ENCODE results near the gene SLC35F3. TPM values are rescaled to one million over a fixed set of nuclear protein-coding genes. Genes with fewer than 3 reads are reported as not detected.

Gene SLC35F3
- polyA plus RNA-seq, 1 of the 3 experiments (the other 2 are of a cell fraction), result 0.87 TPM

DNA sequence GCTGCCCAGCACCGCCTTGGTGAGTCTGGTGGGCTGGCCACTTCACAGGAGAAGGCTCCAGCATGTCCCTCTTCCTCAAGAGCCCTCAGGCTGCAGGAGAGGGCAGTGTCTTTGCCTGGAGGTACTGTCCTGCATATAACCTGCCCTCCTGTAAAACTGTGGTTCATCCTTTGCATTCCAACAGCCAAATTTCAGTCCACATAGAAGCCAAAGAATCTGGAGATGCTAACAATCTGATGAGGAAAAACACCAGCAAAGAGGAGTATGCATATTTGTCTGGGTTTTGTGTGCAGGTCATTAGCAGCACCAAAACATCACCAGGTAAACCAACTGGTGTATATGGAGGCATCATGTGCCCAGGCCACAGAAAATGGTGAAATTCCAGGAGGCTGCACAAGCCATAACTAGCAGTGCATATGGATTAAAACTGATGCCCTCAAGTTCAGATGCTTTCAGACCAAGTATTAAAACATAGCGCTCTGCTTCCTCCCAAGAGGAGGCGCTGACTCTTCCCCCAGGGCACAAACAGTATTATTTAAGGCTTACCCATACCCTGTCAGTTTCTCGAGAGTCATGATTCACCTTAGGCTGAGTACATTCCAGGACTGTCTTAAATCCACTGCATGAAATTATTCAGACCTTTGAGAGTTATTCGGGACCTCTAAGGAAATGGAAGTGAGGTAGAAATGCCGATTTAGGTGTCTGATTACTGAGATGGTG lies 318.2 kb downstream of the SLC35F3 start:
- TF ChIP-seq RAD21 (IDR thresholded peaks at IDR 0.05; ENCODE audit: low read length) (no peak), MEF2A (IDR thresholded peaks at IDR 0.05; ENCODE audit: borderline replicate concordance, low read depth) (no peak), JUND (IDR thresholded peaks at IDR 0.05) (no peak), FOXJ3 (CRISPR knock-in tag; IDR thresholded peaks at IDR 0.05) (no peak), MXI1 (IDR thresholded peaks at IDR 0.05; ENCODE audit: low read depth, low read length) (no peak), TAF1 (IDR thresholded peaks at IDR 0.05; ENCODE audit: borderline replicate concordance, low read depth, low read length) (no peak), TCF12 (IDR thresholded peaks at IDR 0.05) (no peak), EZH2phosphoT487 (IDR thresholded peaks at IDR 0.05; ENCODE audit: borderline replicate concordance, low read depth) (no peak), FOSL2 (IDR thresholded peaks at IDR 0.05; ENCODE audit: borderline replicate concordance, low read depth) (no peak), RCOR1 (IDR thresholded peaks at IDR 0.05; ENCODE audit: low read length) (no peak), FOXM1 (IDR thresholded peaks at IDR 0.05; ENCODE audit: low read depth) (no peak), POLR2AphosphoS5 (IDR thresholded peaks at IDR 0.05; ENCODE audit: low read depth, low read length) (no peak), GABPA (IDR thresholded peaks at IDR 0.05; ENCODE audit: low read depth) (no peak)
- TF ChIP-seq, protein P1, sequence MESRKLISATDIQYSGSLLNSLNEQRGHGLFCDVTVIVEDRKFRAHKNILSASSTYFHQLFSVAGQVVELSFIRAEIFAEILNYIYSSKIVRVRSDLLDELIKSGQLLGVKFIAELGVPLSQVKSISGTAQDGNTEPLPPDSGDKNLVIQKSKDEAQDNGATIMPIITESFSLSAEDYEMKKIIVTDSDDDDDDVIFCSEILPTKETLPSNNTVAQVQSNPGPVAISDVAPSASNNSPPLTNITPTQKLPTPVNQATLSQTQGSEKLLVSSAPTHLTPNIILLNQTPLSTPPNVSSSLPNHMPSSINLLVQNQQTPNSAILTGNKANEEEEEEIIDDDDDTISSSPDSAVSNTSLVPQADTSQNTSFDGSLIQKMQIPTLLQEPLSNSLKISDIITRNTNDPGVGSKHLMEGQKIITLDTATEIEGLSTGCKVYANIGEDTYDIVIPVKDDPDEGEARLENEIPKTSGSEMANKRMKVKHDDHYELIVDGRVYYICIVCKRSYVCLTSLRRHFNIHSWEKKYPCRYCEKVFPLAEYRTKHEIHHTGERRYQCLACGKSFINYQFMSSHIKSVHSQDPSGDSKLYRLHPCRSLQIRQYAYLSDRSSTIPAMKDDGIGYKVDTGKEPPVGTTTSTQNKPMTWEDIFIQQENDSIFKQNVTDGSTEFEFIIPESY (IDR thresholded peaks at IDR 0.05; ENCODE audit: borderline replicate concordance, low read depth), result no peak
- TF ChIP-seq, protein P2, sequence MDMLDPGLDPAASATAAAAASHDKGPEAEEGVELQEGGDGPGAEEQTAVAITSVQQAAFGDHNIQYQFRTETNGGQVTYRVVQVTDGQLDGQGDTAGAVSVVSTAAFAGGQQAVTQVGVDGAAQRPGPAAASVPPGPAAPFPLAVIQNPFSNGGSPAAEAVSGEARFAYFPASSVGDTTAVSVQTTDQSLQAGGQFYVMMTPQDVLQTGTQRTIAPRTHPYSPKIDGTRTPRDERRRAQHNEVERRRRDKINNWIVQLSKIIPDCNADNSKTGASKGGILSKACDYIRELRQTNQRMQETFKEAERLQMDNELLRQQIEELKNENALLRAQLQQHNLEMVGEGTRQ (IDR thresholded peaks at IDR 0.05; ENCODE audit: borderline replicate concordance, low read depth, low read length), result no peak
- TF ChIP-seq, protein P3, sequence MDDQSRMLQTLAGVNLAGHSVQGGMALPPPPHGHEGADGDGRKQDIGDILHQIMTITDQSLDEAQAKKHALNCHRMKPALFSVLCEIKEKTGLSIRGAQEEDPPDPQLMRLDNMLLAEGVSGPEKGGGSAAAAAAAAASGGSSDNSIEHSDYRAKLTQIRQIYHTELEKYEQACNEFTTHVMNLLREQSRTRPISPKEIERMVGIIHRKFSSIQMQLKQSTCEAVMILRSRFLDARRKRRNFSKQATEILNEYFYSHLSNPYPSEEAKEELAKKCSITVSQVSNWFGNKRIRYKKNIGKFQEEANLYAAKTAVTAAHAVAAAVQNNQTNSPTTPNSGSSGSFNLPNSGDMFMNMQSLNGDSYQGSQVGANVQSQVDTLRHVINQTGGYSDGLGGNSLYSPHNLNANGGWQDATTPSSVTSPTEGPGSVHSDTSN (IDR thresholded peaks at IDR 0.05), result no peak
- TF ChIP-seq, protein P4, sequence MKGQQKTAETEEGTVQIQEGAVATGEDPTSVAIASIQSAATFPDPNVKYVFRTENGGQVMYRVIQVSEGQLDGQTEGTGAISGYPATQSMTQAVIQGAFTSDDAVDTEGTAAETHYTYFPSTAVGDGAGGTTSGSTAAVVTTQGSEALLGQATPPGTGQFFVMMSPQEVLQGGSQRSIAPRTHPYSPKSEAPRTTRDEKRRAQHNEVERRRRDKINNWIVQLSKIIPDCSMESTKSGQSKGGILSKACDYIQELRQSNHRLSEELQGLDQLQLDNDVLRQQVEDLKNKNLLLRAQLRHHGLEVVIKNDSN (IDR thresholded peaks at IDR 0.05; ENCODE audit: borderline replicate concordance, low read depth), result no peak
- TF ChIP-seq, protein P5, sequence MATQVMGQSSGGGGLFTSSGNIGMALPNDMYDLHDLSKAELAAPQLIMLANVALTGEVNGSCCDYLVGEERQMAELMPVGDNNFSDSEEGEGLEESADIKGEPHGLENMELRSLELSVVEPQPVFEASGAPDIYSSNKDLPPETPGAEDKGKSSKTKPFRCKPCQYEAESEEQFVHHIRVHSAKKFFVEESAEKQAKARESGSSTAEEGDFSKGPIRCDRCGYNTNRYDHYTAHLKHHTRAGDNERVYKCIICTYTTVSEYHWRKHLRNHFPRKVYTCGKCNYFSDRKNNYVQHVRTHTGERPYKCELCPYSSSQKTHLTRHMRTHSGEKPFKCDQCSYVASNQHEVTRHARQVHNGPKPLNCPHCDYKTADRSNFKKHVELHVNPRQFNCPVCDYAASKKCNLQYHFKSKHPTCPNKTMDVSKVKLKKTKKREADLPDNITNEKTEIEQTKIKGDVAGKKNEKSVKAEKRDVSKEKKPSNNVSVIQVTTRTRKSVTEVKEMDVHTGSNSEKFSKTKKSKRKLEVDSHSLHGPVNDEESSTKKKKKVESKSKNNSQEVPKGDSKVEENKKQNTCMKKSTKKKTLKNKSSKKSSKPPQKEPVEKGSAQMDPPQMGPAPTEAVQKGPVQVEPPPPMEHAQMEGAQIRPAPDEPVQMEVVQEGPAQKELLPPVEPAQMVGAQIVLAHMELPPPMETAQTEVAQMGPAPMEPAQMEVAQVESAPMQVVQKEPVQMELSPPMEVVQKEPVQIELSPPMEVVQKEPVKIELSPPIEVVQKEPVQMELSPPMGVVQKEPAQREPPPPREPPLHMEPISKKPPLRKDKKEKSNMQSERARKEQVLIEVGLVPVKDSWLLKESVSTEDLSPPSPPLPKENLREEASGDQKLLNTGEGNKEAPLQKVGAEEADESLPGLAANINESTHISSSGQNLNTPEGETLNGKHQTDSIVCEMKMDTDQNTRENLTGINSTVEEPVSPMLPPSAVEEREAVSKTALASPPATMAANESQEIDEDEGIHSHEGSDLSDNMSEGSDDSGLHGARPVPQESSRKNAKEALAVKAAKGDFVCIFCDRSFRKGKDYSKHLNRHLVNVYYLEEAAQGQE (IDR thresholded peaks at IDR 0.05; ENCODE audit: low read depth, low read length), result no peak
- TF ChIP-seq, protein P6, sequence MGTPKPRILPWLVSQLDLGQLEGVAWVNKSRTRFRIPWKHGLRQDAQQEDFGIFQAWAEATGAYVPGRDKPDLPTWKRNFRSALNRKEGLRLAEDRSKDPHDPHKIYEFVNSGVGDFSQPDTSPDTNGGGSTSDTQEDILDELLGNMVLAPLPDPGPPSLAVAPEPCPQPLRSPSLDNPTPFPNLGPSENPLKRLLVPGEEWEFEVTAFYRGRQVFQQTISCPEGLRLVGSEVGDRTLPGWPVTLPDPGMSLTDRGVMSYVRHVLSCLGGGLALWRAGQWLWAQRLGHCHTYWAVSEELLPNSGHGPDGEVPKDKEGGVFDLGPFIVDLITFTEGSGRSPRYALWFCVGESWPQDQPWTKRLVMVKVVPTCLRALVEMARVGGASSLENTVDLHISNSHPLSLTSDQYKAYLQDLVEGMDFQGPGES (IDR thresholded peaks at IDR 0.05; ENCODE audit: low read depth, low read length), result no peak
- Histone ChIP-seq H3K9me2 (no peaks in the 10 kb centered on the region), H3K4me3 (ENCODE audit: low read depth in 2 of 2, low read length in 1 of 2) (no peak overlapping the region), H3K36me3 (replicated peaks in 1 of 2; ENCODE audit: control insufficient read depth in 1 of 2, insufficient read depth in 2 of 2, low read length in 1 of 2) (no peaks in the 10 kb centered on the region), H4K20me1 (ENCODE audit: insufficient read depth) (no peaks in the 10 kb centered on the region), H3K9ac (no peak overlapping the region), H3K27ac (ENCODE audit: low read depth in 2 of 2, low read length in 1 of 2) (no peak overlapping the region), H3K27me3 (ENCODE audit: insufficient read depth) (no peaks in the 10 kb centered on the region), H2AFZ (ENCODE audit: low read depth) (no peak overlapping the region), H3K9me3 (no peaks in the 10 kb centered on the region), H3K4me2 (no peak overlapping the region), H3F3A (replicated peaks; ENCODE audit: insufficient read depth) (no peaks in the 10 kb centered on the region), H3K4me1 (ENCODE audit: control insufficient read depth in 1 of 2, insufficient read depth in 2 of 2, low read depth in 1 of 2, low read length in 1 of 2) (no peaks in the 10 kb centered on the region), H3K79me2 (ENCODE audit: insufficient read depth) (no peaks in the 10 kb centered on the region)
- 65% methylated on average over 6 of the region's 6 CpGs for WGBS (ENCODE audit: low lambda C conversion rate)
- DNase-seq, result no peak
- ChIA-PET POLR2A (no interaction called here), CTCF (interaction anchor here (0.9 to 3.9 kb wide), 3 partner anchors 10 to 87 kb away, joined by 3 to 18 read pairs (median 7); no protein-coding TSS in a partner anchor)

Measured in SK-N-SH (cell line).